DOHH2 (cell line): Measurements from ENCODE around the gene NCAM1.

Source experiments
- H3F3A ChIP-seq: fragments of 200-600 bp; sonication (generic), shearing (Covaris generic); 2 replicates; pipeline ENCODE4 v1.6.0; 2016; ENCODE audit warnings: antibody characterized with exemption, mild to moderate bottlenecking; ENCODE audit not compliant: control insufficient read depth, insufficient read depth
- H3K27ac ChIP-seq: fragments of 200-600 bp; sonication (generic); 2 replicates; pipeline ENCODE4 v1.5.1; 2014; ENCODE audit warnings: low read depth, mild to moderate bottlenecking, low read length, moderate library complexity
- H3K27me3 ChIP-seq: fragments of 200-600 bp; sonication (generic); 2 replicates; pipeline ENCODE4 v1.6.1; 2014; ENCODE audit warnings: mild to moderate bottlenecking, low read length, mixed read lengths; ENCODE audit not compliant: control insufficient read depth
- H3K36me3 ChIP-seq: fragments of 200-600 bp; sonication (generic); 2 replicates; pipeline ENCODE4 v1.6.1; 2014; ENCODE audit warnings: mild to moderate bottlenecking, low read length, moderate library complexity, mixed read lengths; ENCODE audit not compliant: control insufficient read depth
- H3K4me1 ChIP-seq: fragments of 200-600 bp; sonication (generic); 2 replicates; pipeline ENCODE4 v1.6.1; 2014; ENCODE audit warnings: mild to moderate bottlenecking, low read length, mixed read lengths; ENCODE audit not compliant: control insufficient read depth
- H3K4me2 ChIP-seq: fragments of 200-600 bp; sonication (generic); 2 replicates; pipeline ENCODE4 v1.6.0; 2014; ENCODE audit warnings: mild to moderate bottlenecking, low read length, moderate library complexity
- H3K4me3 ChIP-seq: fragments of 200-600 bp; sonication (generic); 2 replicates; pipeline ENCODE4 v1.5.1; 2014; ENCODE audit warnings: mild to moderate bottlenecking, low read length, mixed read lengths
- H3K79me2 ChIP-seq: fragments of 200-600 bp; sonication (generic); 2 replicates; pipeline ENCODE4 v1.6.1; 2014; ENCODE audit warnings: mild to moderate bottlenecking, low read length, mixed read lengths; ENCODE audit not compliant: control insufficient read depth
- H3K9me2 ChIP-seq: fragments of 200-600 bp; sonication (generic); replicated peaks from 2 replicates; pipeline ENCODE4 v1.6.1; 2014; ENCODE audit warnings: mild to moderate bottlenecking, low read length, mixed read lengths; ENCODE audit not compliant: control insufficient read depth
- H3K9me3 ChIP-seq: fragments of 200-600 bp; sonication (generic); 2 replicates; pipeline ENCODE4 v1.6.1; 2014; ENCODE audit warnings: antibody characterized with exemption, low read length, mixed read lengths; ENCODE audit not compliant: control insufficient read depth, insufficient read depth
- H4K20me1 ChIP-seq: fragments of 200-600 bp; sonication (generic); 2 replicates; pipeline ENCODE4 v1.6.0; 2014; ENCODE audit warnings: low read depth, mild to moderate bottlenecking, antibody characterized with exemption, low read length, moderate library complexity; ENCODE audit not compliant: control insufficient read depth, insufficient read depth
- CTCF ChIP-seq: fragments of 200-600 bp; sonication (generic); IDR thresholded peaks from one replicate; pipeline ENCODE4 v1.5.1; 2014; ENCODE audit warnings: antibody characterized with exemption, mild to moderate bottlenecking, low read depth, low read length; ENCODE audit not compliant: poor library complexity, severe bottlenecking
- EZH2phosphoT487 ChIP-seq: fragments of 200-600 bp; sonication (generic); IDR thresholded peaks from 2 replicates; pipeline ENCODE4 v1.6.1; 2017; ENCODE audit warnings: borderline replicate concordance, mild to moderate bottlenecking, antibody characterized with exemption, low read length, moderate library complexity, mixed read lengths

The NCAM1 gene

GRCh38 chr11:113119074-113119473, 157.9 kb downstream of the NCAM1 start:
- TF ChIP-seq CTCF (no peak), EZH2phosphoT487 (no peak)
- Histone ChIP-seq H3F3A (no peaks in the 10 kb centered on the region), H3K27me3 (no peaks in the 10 kb centered on the region; the same call in none of the 2 replicates), H3K4me2 (no peak overlapping the region), H4K20me1 (no peaks in the 10 kb centered on the region), H3K9me2 (no peaks in the 10 kb centered on the region), H3K36me3 (no peaks in the 10 kb centered on the region), H3K9me3 (no peaks in the 10 kb centered on the region), H3K27ac (no peak overlapping the region), H3K79me2 (no peaks in the 10 kb centered on the region), H3K4me3 (no peak overlapping the region), H3K4me1 (no peaks in the 10 kb centered on the region)

GRCh38 chr11:113119966-113120736, 158.9 kb downstream of the NCAM1 start:
- Histone ChIP-seq H3F3A (no peaks in the 10 kb centered on the region), H3K9me3 (no peaks in the 10 kb centered on the region), H3K4me1 (no peaks in the 10 kb centered on the region), H3K27ac (no peak overlapping the region), H3K36me3 (no peaks in the 10 kb centered on the region), H3K4me2 (no peak overlapping the region), H3K9me2 (no peaks in the 10 kb centered on the region), H3K79me2 (no peaks in the 10 kb centered on the region), H3K27me3 (no peaks in the 10 kb centered on the region; the same call in none of the 2 replicates), H4K20me1 (no peaks in the 10 kb centered on the region), H3K4me3 (no peak overlapping the region)
- no peak for TF ChIP-seq CTCF
- TF ChIP-seq EZH2phosphoT487 = no peak

- Histone ChIP-seq H3K27ac (no peak overlapping the region), H4K20me1 (no peaks in the 10 kb centered on the region), H3K27me3 (no peaks in the 10 kb centered on the region; the same call in 1 of the 2 replicates), H3F3A (no peaks in the 10 kb centered on the region), H3K4me3 (no peak overlapping the region), H3K9me2 (no peaks in the 10 kb centered on the region), H3K4me1 (no peaks in the 10 kb centered on the region), H3K9me3 (no peaks in the 10 kb centered on the region), H3K4me2 (no peak overlapping the region), H3K79me2 (no peaks in the 10 kb centered on the region), H3K36me3 (no peaks in the 10 kb centered on the region)
- TF ChIP-seq EZH2phosphoT487 = no peak
- TF ChIP-seq CTCF = no peak
These were observed 160.5 kb downstream of the NCAM1 start for GRCh38 chr11:113121746-113122145.
